Fibroblast of lung (primary cell): Measurements from ENCODE around the gene PLAAT4. TPM values are rescaled to one million over a fixed set of nuclear protein-coding genes. Genes with fewer than 3 reads are reported as not detected.

Source experiments
- DNase-seq, 2 donors: peaks; one replicate each; pipeline versions ENCODE4 v3.0.0 to v3.0.0-alpha.2; 2010; ENCODE audit warnings: low read depth in 2 of 2
- H2AFZ ChIP-seq: 2 replicates; pipeline ENCODE4 v1.5.1; 2012; ENCODE audit warnings: low read length, control low read depth, inconsistent platforms
- H3K27ac ChIP-seq: 2 replicates; pipeline ENCODE4 v1.5.1; 2011; ENCODE audit warnings: low read length, control low read depth; ENCODE audit not compliant: insufficient read depth
- H3K27me3 ChIP-seq: 2 replicates; pipeline ENCODE4 v1.5.1; 2011; ENCODE audit warnings: mild to moderate bottlenecking, low read length; ENCODE audit not compliant: control insufficient read depth, insufficient read depth
- H3K36me3 ChIP-seq: 2 replicates; pipeline ENCODE4 v1.5.1; 2011; ENCODE audit warnings: low read length; ENCODE audit not compliant: control insufficient read depth, insufficient read depth
- H3K4me1 ChIP-seq: 2 replicates; pipeline ENCODE4 v1.5.1; 2011; ENCODE audit warnings: low read length; ENCODE audit not compliant: control insufficient read depth, insufficient read depth; ENCODE audit errors: extremely low read depth
- H3K4me2 ChIP-seq: 2 replicates; pipeline ENCODE4 v1.5.1; 2011; ENCODE audit warnings: low read length, control low read depth; ENCODE audit not compliant: insufficient read depth; ENCODE audit errors: extremely low read depth
- H3K4me3 ChIP-seq, 4 experiments: fragments of 200-600 bp in 1 of 4; sonication (generic) in 1 of 4; replicated peaks in 1 of 4; 2 replicates each; pipeline ENCODE4 v1.5.1; 2011 to 2016; ENCODE audit warnings: low read length in 4 of 4, low read depth in 3 of 4, mild to moderate bottlenecking in 3 of 4, control low read depth in 2 of 4, inconsistent platforms in 1 of 4, mixed read lengths in 1 of 4; ENCODE audit not compliant: insufficient read depth in 1 of 4; ENCODE audit errors: control extremely low read depth in 1 of 4
- H3K79me2 ChIP-seq: 2 replicates; pipeline ENCODE4 v1.5.1; 2012; ENCODE audit warnings: mild to moderate bottlenecking, low read length, inconsistent platforms; ENCODE audit not compliant: control insufficient read depth, insufficient read depth
- H3K9ac ChIP-seq: 2 replicates; pipeline ENCODE4 v1.5.1; 2011; ENCODE audit warnings: mild to moderate bottlenecking, low read length, control low read depth; ENCODE audit not compliant: insufficient read depth
- H3K9me3 ChIP-seq: 2 replicates; pipeline ENCODE4 v1.5.1; 2012; ENCODE audit warnings: low read depth, low read length; ENCODE audit not compliant: control insufficient read depth, insufficient read depth
- H4K20me1 ChIP-seq: 2 replicates; pipeline ENCODE4 v1.5.1; 2011; ENCODE audit warnings: low read length; ENCODE audit not compliant: control insufficient read depth, insufficient read depth; ENCODE audit errors: extremely low read depth
- EZH2 ChIP-seq: IDR thresholded peaks from 2 replicates; pipeline ENCODE4 v1.5.1; 2012; ENCODE audit warnings: low read length, control low read depth, mild to moderate bottlenecking; ENCODE audit errors: missing control alignments
- polyA plus RNA-seq, 2 donors: library from polyadenylated mRNA; depleted of rRNA in 1 of 2; stranded (reverse) in 1 of 2; unstranded in 1 of 2; fragments of >200 nt; gene quantifications; 2 replicates each; pipeline ENCODE4 v1.2.1, GENCODE V29; 2011 to 2012; ENCODE audit warnings: missing spikeins in 1 of 2
- total RNA-seq: library from RNA; depleted of rRNA; stranded (reverse); fragments of >200 nt; gene quantifications from 2 replicates; pipeline ENCODE4 v1.2.1, GENCODE V29; 2014
- TF ChIP-seq, protein P1 (sequence below), 2 donors: IDR thresholded peaks in 1 of 2; conservative IDR thresholded peaks in 1 of 2; 1 replicate in 1 of 2; 2 replicates in 1 of 2; pipeline ENCODE4 v1.5.1; 2011 to 2012; ENCODE audit warnings: low read length in 2 of 2, control low read depth in 1 of 2, inconsistent platforms in 1 of 2, low read depth in 1 of 2, mild to moderate bottlenecking in 1 of 2

Gene PLAAT4
- total and polyA plus RNA-seq, 2 donors (not counting 1 experiment from before 2014, with no cell fraction given), result 47.4 to 85.7 TPM

DNA sequence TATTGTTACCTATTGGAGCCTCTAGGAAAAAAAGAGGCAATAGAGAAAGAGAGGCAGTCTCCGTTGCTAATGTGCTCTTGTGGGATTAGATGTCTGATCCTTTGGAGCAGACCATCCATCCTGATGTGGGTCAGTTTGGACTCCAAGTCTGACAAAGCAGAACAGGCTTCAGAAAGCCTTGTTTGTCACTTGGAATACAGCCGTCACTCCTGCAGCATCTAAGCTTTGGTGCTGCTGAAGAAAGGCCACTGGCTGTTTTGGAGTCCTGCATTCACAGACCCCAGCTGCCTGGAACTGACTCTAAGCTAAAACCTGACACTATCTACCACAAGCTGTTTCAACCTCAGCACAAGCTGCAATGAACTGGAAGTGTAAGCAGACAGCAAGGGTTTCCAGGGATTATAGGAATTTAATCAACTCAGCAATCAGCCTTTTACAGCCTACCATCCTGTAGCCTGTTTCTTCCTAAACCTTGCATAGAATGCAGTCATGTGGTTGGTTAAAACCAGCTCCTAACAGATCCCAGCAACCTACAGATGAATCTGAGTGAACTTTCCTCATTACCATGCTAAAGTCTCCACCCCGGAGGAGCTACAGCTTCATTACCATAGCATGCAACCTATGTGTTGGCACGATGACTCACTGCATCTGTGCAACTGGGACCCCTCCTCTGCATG is 3.7 kb upstream of the PLAAT4 start:
- peaks cover 14% of the 10 kb centered on the region for H3K4me1 ChIP-seq
- DNase-seq, result peak in 1 of 2 donors; percentile 60
- H3K9me3 ChIP-seq, result no peaks in the 10 kb centered on the region
- no peak overlapping the region for H3K4me2 ChIP-seq
- no peaks in the 10 kb centered on the region for H4K20me1 ChIP-seq
- no peak for TF ChIP-seq EZH2
- TF ChIP-seq, protein P1, sequence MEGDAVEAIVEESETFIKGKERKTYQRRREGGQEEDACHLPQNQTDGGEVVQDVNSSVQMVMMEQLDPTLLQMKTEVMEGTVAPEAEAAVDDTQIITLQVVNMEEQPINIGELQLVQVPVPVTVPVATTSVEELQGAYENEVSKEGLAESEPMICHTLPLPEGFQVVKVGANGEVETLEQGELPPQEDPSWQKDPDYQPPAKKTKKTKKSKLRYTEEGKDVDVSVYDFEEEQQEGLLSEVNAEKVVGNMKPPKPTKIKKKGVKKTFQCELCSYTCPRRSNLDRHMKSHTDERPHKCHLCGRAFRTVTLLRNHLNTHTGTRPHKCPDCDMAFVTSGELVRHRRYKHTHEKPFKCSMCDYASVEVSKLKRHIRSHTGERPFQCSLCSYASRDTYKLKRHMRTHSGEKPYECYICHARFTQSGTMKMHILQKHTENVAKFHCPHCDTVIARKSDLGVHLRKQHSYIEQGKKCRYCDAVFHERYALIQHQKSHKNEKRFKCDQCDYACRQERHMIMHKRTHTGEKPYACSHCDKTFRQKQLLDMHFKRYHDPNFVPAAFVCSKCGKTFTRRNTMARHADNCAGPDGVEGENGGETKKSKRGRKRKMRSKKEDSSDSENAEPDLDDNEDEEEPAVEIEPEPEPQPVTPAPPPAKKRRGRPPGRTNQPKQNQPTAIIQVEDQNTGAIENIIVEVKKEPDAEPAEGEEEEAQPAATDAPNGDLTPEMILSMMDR (conservative IDR thresholded peaks at IDR 0.05 in 1 of 2, IDR thresholded peaks at IDR 0.05 in 1 of 2; ENCODE audit: low read depth in 1 of 2, low read length in 2 of 2), result no peak
- no peak overlapping the region for H2AFZ ChIP-seq
- no peak overlapping the region for H3K27ac ChIP-seq
- no peaks in the 10 kb centered on the region for H3K36me3 ChIP-seq
- no peak overlapping the region for H3K4me3 ChIP-seq
- H3K79me2 ChIP-seq, result no peaks in the 10 kb centered on the region
- H3K9ac ChIP-seq, result no peak overlapping the region
- H3K27me3 ChIP-seq, result no peaks in the 10 kb centered on the region

DNA sequence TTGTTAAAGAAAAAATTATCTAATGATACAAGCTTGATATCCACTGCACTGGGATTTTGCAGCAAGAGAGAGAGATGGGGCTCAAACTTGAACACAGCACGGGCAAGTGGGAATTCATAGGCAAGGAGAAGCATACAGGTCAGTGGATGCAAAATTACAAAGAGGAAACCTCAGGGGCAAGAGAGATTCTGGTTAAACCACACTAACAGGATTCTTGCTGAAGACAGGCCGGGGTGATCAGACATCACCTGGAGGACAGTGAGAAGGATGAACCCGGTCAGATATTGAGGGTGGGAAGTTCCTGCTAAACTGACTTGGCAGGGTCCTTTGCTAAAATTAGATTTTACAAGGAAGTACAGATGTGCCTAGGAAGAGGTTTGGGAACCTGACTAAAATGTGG is 2.5 kb upstream of the PLAAT4 start:
- Histone ChIP-seq H4K20me1 (no peaks in the 10 kb centered on the region), H3K4me1 (peaks cover 14% of the 10 kb centered on the region), H3K4me2 (no peak overlapping the region), H3K36me3 (no peaks in the 10 kb centered on the region), H3K9ac (no peak overlapping the region), H3K4me3 (no peak overlapping the region), H3K27ac (no peak overlapping the region), H2AFZ (no peak overlapping the region), H3K79me2 (no peaks in the 10 kb centered on the region), H3K27me3 (no peaks in the 10 kb centered on the region), H3K9me3 (no peaks in the 10 kb centered on the region)
- no peak for DNase-seq
- TF ChIP-seq EZH2, result no peak
- TF ChIP-seq, protein P1 (conservative IDR thresholded peaks at IDR 0.05 in 1 of 2, IDR thresholded peaks at IDR 0.05 in 1 of 2; ENCODE audit: low read depth in 1 of 2, low read length in 2 of 2), result no peak

DNA sequence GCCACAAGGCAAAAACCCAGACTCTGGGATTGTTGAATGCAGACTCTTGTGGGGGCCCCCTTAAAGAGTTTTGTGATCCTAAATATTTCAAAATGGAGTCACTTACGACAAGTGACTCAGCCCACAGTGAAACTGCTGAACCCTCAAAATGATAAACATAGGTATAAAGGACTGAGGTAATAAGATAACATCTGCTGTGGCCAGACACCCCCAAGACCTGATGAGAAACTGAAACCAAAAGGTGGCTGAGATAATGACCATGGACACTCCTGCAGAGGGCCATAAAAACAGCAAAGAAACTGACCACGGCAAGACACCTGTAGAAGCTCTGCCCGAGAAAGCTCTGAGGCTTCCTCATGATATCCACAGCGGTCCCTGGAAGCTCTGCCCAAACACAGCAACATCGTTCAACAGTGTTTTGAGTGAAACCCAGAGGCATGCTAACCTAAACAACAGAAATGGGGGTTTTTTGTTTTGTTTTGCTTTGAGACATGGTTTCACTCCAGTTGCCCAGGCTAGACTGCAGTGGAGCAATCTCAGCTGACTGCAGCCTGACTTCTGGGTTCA is 1.6 kb upstream of the PLAAT4 start:
- no peak overlapping the region for H3K4me3 ChIP-seq
- H3K27me3 ChIP-seq, result no peaks in the 10 kb centered on the region
- TF ChIP-seq EZH2, result no peak
- TF ChIP-seq, protein P1 (conservative IDR thresholded peaks at IDR 0.05 in 1 of 2, IDR thresholded peaks at IDR 0.05 in 1 of 2; ENCODE audit: low read depth in 1 of 2, low read length in 2 of 2), result no peak
- H3K9ac ChIP-seq, result no peak overlapping the region
- no peak overlapping the region for H2AFZ ChIP-seq
- no peaks in the 10 kb centered on the region for H3K79me2 ChIP-seq
- peaks cover 14% of the 10 kb centered on the region for H3K4me1 ChIP-seq
- no peak for DNase-seq
- H3K27ac ChIP-seq, result no peak overlapping the region
- H3K36me3 ChIP-seq, result no peaks in the 10 kb centered on the region
- H3K4me2 ChIP-seq, result no peak overlapping the region
- no peaks in the 10 kb centered on the region for H4K20me1 ChIP-seq
- no peaks in the 10 kb centered on the region for H3K9me3 ChIP-seq
